ENCODE data around the gene ZNF695. TPM values are rescaled to one million over a fixed set of nuclear protein-coding genes. Genes with fewer than 3 reads are reported as not detected.
A peak's percentile ranks its signal among the peaks of the same experiment; 100 is the strongest.
"Not testable (repeated sequence)": the region's sequence is repeated elsewhere in the genome, so short reads cannot be mapped to it uniquely, and the experiment has no call there.

The ZNF695 gene
- total RNA-seq, 2 experiments from 2014 or later: 9.8 to 13.7 TPM

DNA sequence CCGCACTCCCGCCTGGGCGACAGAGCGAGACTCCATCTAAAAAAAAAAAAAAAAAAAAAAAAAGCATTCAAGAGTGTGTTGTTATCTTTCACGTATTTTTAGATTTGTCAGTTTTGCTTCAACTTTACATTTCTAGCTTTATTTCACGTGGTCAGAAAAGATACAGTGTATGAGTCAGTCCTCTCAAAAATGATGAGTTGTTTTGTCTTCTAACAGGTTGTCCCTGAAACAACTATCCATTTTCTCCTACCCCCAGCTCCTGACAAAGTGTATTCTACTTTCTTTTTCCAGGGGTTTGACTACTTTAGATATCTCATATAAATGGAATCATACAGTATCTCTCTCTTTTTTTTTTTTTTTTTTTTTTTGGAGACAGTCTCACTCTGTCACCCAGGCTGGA, 5.5 kb upstream of the ZNF695 start:
- no peaks in the 10 kb centered on the region for H3K36me3 ChIP-seq (ENCODE audit: insufficient read depth, low read length)
- DNase-seq (ENCODE audit: low spot score): no peak
- 0 out of 2 replicates have a peak, but pooled peaks cover 6% of the 10 kb centered on the region for H3K9me3 ChIP-seq (ENCODE audit: low read length)
- no peak overlapping the region for H3K4me2 ChIP-seq (ENCODE audit: low read length)
- intact Hi-C loops (cut with micrococcal nuclease; ENCODE audit: unreplicated experiment): no loop called here
- no peaks in the 10 kb centered on the region for H3K4me1 ChIP-seq (ENCODE audit: insufficient read depth, low read length, poor library complexity, severe bottlenecking)
- H3K4me3 ChIP-seq (ENCODE audit: low read depth, low read length, poor library complexity, severe bottlenecking): no peak overlapping the region
- H2AFZ ChIP-seq (ENCODE audit: low read length): no peak overlapping the region
- CTCF ChIA-PET (ENCODE audit: unreplicated experiment): no interaction called here
- no peaks in the 10 kb centered on the region for H3K79me2 ChIP-seq (ENCODE audit: insufficient read depth, low read depth, low read length)
- H3K27ac ChIP-seq (ENCODE audit: low read depth, low read length, poor library complexity, severe bottlenecking): no peak overlapping the region
- BruUV-seq (replicated peaks): no TSS peak
- POLR2A ChIA-PET: interaction anchor here (0.7 to 0.8 kb wide), 3 partner anchors 10 to 166 kb away, joined by 3 to 5 read pairs (median 4); partner anchors contain the start of gene ZNF670
- H4K20me1 ChIP-seq (ENCODE audit: insufficient read depth, low read length): no peaks in the 10 kb centered on the region
- no peaks in the 10 kb centered on the region for H3K9me2 ChIP-seq (ENCODE audit: insufficient read depth, low read length)
- TF ChIP-seq EZH2phosphoT487 (IDR thresholded peaks at IDR 0.05; ENCODE audit: borderline replicate concordance, low read depth, low read length): no peak
- TF ChIP-seq, protein P1, sequence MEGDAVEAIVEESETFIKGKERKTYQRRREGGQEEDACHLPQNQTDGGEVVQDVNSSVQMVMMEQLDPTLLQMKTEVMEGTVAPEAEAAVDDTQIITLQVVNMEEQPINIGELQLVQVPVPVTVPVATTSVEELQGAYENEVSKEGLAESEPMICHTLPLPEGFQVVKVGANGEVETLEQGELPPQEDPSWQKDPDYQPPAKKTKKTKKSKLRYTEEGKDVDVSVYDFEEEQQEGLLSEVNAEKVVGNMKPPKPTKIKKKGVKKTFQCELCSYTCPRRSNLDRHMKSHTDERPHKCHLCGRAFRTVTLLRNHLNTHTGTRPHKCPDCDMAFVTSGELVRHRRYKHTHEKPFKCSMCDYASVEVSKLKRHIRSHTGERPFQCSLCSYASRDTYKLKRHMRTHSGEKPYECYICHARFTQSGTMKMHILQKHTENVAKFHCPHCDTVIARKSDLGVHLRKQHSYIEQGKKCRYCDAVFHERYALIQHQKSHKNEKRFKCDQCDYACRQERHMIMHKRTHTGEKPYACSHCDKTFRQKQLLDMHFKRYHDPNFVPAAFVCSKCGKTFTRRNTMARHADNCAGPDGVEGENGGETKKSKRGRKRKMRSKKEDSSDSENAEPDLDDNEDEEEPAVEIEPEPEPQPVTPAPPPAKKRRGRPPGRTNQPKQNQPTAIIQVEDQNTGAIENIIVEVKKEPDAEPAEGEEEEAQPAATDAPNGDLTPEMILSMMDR (conservative IDR thresholded peaks at IDR 0.05; ENCODE audit: low read length): no peak

DNA sequence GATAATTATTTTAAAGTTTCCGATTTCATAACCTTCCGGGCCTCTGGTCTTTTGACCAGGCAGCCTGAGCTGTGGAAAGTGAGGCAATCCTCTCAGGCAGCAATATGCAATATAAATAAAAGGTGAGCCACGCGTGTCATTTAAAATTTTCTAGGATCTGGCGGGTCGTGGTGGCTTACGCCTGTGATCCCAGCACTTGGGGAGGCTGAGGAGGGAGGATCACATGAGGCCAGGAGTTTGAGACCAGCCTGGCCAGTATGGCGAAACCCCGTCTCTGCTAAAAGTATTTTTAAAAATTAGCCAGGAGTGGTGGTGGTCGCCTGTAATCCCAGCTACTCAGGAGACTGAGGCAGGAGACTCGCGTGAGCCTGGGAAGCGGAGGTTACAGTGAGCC, 546 bp upstream of the ZNF695 start:
- peak overlapping the region; percentile 93; the same call in 1 of the 2 replicates for H2AFZ ChIP-seq (ENCODE audit: low read length)
- ChIA-PET CTCF (ENCODE audit: unreplicated experiment) (no interaction called here), POLR2A (interaction anchor here (1.0 kb wide), 1 partner anchor 116 kb away, joined by 3 read pairs; no protein-coding TSS in a partner anchor)
- H3K9me3 ChIP-seq (ENCODE audit: low read length): peaks cover 10% of the 10 kb centered on the region; the same call in 1 of the 2 replicates
- TF ChIP-seq EZH2phosphoT487 (IDR thresholded peaks at IDR 0.05; ENCODE audit: borderline replicate concordance, low read depth, low read length): no peak
- TF ChIP-seq, protein P1 (conservative IDR thresholded peaks at IDR 0.05; ENCODE audit: low read length): no peak
- peaks cover 18% of the 10 kb centered on the region; the same call in 1 of the 2 replicates for H3K36me3 ChIP-seq (ENCODE audit: insufficient read depth, low read length)
- intact Hi-C loops (cut with micrococcal nuclease; ENCODE audit: unreplicated experiment): loop anchor here (2.0 kb wide), 1 partner anchor 78 kb away; the partner anchor contains the start of gene AHCTF1
- BruUV-seq (replicated peaks): no TSS peak
- H3K79me2 ChIP-seq (ENCODE audit: insufficient read depth, low read depth, low read length): peaks cover 6% of the 10 kb centered on the region; the same call in 1 of the 2 replicates
- H3K4me3 ChIP-seq (ENCODE audit: low read depth, low read length, poor library complexity, severe bottlenecking): peak overlapping the region; percentile 86
- H3K9me2 ChIP-seq (ENCODE audit: insufficient read depth, low read length): no peaks in the 10 kb centered on the region
- no peak overlapping the region for H3K27ac ChIP-seq (ENCODE audit: low read depth, low read length, poor library complexity, severe bottlenecking)
- H3K4me1 ChIP-seq (ENCODE audit: insufficient read depth, low read length, poor library complexity, severe bottlenecking): no peaks in the 10 kb centered on the region
- peak overlapping the region; percentile 48 for H3K4me2 ChIP-seq (ENCODE audit: low read length)
- no peaks in the 10 kb centered on the region for H4K20me1 ChIP-seq (ENCODE audit: insufficient read depth, low read length)
- DNase-seq (ENCODE audit: low spot score): no peak

DNA sequence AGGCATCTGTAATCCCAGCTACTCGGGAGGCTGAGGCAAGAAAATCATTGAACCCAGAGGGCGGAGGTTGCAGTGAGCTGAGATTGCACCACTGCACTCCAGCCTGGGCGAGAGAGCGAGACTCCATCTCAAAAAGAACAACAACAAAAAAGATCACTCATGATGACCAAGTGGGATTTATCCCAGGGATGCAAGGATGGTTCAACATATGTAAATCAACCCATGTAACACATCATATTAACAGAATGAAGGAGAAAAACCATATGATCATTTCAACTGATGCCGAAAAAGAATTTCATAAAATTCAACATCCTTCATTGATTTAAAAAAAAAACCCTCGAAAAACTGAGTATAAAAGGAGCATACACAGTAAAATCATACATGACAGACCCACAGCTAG, 3.8 kb downstream of the ZNF695 start:
- Histone ChIP-seq H3K36me3 (ENCODE audit: insufficient read depth, low read length) (peaks cover 31% of the 10 kb centered on the region), H3K79me2 (ENCODE audit: insufficient read depth, low read depth, low read length) (peaks cover 13% of the 10 kb centered on the region; the same call in 1 of the 2 replicates), H3K9me3 (ENCODE audit: low read length) (peaks cover 24% of the 10 kb centered on the region; the same call in 1 of the 2 replicates)
- H3K27ac ChIP-seq (ENCODE audit: low read depth, low read length, poor library complexity, severe bottlenecking); DNase-seq (ENCODE audit: low spot score); H2AFZ ChIP-seq (ENCODE audit: low read length); intact Hi-C loops (cut with micrococcal nuclease; ENCODE audit: unreplicated experiment); H3K9me2 ChIP-seq (ENCODE audit: insufficient read depth, low read length); POLR2A ChIA-PET; BruUV-seq (replicated peaks); H3K4me1 ChIP-seq (ENCODE audit: insufficient read depth, low read length, poor library complexity, severe bottlenecking); H3K4me2 ChIP-seq (ENCODE audit: low read length); H3K4me3 ChIP-seq (ENCODE audit: low read depth, low read length, poor library complexity, severe bottlenecking); H4K20me1 ChIP-seq (ENCODE audit: insufficient read depth, low read length); CTCF ChIA-PET (ENCODE audit: unreplicated experiment): not testable (repeated sequence)

Data from OCI-LY7 (cell line).